Fibroblast of skin of scalp (primary cell): ENCODE data around the gene NOPCHAP1.

Source experiments
- DNase-seq: peaks from one replicate; pipeline ENCODE4 v3.0.0-alpha.2; 2013

The NOPCHAP1 gene

DNA sequence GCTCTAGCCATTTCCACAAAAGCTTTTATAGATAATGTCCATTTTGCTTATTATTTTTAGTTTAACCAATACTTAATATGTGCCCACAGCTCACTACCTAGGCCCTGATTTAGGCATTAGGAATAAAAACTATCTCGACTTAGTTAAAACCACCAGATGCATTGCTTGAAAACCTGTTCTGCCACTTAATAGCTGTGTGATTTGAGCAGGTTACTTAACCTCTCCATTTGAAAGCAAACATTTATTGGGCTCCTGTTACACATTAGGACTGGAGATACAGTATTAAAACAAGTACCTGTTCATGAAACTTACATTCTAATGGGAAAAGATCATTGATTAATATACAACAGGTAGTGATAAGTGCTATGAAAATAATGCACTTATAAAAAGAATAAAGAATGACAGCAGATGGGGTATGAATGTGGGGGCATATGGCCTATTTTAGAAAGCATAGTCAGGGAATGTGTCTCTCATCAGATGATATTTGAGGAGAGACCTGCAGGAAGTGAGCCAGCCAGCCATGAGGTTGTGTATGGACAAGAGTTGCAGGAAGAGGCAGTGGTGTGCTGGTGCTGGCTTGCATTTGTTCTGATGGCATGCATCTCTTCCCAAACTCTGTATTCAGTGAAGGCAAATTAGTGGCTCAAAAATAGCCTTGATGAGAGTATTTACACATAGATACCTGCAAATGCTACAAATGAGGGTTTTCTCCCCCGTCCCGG is 34.3 kb downstream of the NOPCHAP1 start:
- no peak for DNase-seq

DNA sequence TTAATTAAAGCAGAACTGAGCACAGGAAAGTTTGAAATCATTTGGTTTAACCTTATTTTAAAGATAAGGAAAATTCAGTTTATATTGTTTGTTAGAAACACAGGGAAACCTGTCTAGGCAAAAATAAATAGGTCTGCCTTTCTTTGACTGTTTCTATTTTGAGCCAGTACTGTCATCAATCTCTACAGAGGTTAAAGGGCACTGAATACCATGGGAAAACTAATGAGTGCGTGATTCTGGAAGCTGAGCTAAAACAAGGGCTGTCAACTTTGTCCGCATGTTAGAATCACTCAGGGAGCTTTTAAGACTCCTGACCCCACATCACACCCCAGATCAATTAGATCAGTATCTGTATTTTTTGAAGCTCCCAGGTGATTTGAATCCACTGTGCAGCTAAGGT is 38.8 kb downstream of the NOPCHAP1 start:
- no peak for DNase-seq

DNA sequence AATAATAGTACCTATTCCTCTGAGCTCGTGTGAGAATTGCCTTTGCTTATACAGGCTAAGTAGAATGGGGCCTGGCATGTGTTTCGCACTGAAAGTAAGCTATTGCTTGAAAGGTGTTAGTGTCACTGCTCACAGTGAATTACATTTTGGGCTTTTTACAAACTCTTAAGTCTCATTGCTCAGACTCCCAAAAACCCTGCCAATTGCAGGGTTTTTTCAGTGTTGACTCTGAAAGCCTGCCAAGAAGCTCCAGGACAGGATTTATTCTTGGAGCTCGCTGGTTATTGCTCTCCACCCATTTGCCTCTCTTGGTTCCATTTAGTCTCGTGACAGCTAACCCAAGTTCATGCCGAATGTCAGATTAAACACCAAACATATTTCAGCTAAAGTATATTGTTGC is 39.8 kb downstream of the NOPCHAP1 start:
- peak; percentile 66 for DNase-seq

DNA sequence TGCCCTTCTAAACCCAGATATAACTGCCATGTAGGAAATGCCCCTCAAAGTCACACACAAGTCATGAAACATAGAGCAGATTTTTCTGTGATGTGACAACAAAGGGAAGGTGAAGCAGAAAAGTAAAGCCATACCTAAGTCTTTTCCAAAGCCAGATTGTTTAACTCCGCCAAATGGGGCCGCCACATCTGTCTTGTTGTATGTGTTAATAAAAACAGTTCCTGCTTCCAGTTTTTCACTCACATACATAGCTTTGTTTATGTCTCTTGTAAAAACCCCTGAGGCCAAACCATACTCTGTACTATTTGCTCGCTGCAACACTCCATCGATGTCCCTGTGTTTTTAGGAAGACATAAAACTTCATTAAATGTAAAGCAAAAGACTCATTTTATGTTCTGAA is 40.3 kb downstream of the NOPCHAP1 start:
- no peak for DNase-seq

DNA sequence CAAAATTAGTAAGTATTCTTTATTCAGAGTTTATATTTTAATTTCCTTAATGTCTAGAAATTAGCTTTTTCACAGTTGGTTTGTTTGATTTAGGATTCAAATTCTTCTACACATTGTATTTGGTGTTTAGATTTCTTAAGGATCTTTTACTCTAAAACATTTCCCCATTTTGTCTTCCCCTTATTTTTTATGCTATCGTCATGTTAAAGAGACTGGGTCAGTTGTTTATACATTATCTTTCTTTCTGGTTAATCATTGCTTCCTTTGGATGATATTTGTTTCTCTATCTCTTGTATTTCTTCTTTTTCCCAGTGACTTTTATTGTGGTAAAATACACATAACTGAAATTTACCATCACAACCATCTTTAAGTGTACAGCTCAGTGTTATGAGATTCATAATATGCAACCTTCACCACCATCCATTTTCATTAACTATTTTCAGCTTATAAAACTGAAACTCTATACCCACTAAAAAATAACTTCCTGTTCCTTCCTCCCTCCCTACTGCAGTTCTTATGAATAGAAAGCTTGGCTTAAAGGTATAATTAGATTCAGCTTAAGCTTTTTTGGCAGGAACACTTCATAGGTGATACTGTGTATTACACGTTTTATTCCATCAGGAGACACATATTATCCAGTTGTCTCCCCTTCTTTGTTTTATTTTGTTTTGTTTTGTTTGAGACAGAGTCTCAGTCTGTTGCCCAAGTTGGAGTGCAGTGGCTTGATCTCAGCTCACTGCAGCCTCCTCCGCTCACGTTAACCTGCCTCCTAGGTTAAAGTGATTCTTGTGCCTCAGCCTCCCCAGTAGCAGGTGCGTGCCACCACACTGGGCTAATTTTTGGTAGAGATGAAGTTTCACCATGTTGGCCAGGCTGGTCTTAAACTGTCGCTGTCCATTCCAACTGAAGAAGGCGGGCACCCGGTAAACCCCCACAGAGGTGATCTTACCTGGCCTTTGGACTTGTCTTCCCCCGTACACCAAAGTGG is 45.0 kb downstream of the NOPCHAP1 start:
- no peak for DNase-seq

DNA sequence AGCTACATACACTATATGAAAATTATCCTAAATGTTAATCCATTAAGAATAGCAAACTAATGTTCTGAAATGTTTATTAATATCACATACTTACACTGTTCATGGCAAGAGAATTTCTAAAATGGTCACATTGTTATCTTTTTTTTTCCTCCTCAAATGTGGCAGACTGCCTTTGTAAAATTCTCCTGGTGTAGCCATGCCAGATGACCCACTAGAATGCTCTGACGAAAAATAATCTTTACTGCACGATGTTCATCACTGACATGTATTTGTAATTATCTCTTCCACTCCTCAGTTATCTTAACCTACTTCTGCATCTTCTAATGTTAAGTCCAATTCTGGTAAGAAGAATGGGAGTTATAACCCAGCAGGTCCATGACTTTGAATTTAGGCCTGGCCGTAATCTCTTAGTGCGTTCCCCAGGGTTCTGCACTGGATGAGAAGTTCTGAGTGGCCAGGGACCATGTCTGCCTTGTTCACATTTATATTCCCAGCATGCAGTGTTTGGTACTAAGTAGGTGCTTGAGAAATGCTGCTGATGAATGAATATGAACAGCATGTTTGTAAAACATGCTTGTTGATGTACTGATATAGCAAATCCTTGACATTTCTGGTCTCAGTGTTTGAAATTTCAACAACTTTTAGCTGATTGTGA is 46.7 kb downstream of the NOPCHAP1 start:
- no peak for DNase-seq

DNA sequence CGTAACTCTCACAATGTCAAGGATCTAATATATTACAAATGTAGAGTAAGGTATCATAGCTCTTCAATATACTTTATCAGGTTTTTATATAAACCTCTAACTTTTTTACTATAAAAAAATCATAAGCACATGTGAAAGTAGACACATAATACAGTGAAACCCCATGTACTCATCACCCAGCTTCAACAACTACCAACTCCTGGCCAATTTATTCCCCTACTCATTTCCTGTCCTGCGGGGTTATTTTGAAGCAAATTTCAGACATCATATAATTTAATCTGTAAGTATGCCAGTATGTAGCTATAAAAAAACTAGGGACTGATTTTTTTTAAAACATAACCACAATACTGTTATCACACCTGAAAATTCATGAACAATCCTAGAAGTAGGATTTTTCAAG is 47.7 kb downstream of the NOPCHAP1 start:
- no peak for DNase-seq
